ENCODE results near the gene ENPP1. TPM values are rescaled to one million over a fixed set of nuclear protein-coding genes. Genes with fewer than 3 reads are reported as not detected.

The ENPP1 gene
- total and polyA plus RNA-seq, 2 donors (not counting 3 experiments of a cell fraction or from before 2014, with no cell fraction given), result 0.36 to 1.4 TPM

GRCh38 chr6:131877999-131878789 lies 70.4 kb downstream of the ENPP1 start:
- H3K27me3 ChIP-seq (ENCODE audit: control insufficient read depth in 2 of 2, insufficient read depth in 2 of 2, low read length in 2 of 2), result no peaks in the 10 kb centered on the region
- ChIA-PET CTCF (no interaction called here), POLR2A (no interaction called here)
- no peak for DNase-seq (ENCODE audit: low read depth, low spot score)
- H2AFZ ChIP-seq (ENCODE audit: low read depth, low read length), result no peak overlapping the region
- dilution Hi-C loops (cut with MboI; ENCODE audit: extremely low pct_ligation_motif_present, low sequenced_read_pairs), result no loop called here
- FAIRE-seq, result no peak
- intact Hi-C loops (cut with micrococcal nuclease), result no loop called here
- no peak overlapping the region for H3K4me3 ChIP-seq (replicated peaks in 1 of 3; ENCODE audit: insufficient read depth in 1 of 3, low read depth in 1 of 3, low read length in 3 of 3)
- no peaks in the 10 kb centered on the region for H4K20me1 ChIP-seq (replicated peaks; ENCODE audit: control insufficient read depth, extremely low read depth, insufficient read depth, low read length)
- BruUV-seq (replicated peaks), result no TSS peak
- H3K79me2 ChIP-seq (ENCODE audit: control insufficient read depth, insufficient read depth, low read length), result no peaks in the 10 kb centered on the region
- TF ChIP-seq MAX (IDR thresholded peaks at IDR 0.05; ENCODE audit: insufficient read depth, insufficient read length), result no peak
- no peak for TF ChIP-seq CTCF (IDR thresholded peaks at IDR 0.05; ENCODE audit: extremely low read depth in 1 of 2, insufficient read depth in 1 of 2, low read depth in 1 of 2, low read length in 2 of 2)
- H3K36me3 ChIP-seq (ENCODE audit: control insufficient read depth in 2 of 2, extremely low read depth in 1 of 2, insufficient read depth in 2 of 2, low read length in 2 of 2), result no peaks in the 10 kb centered on the region
- no peak overlapping the region for H3K9ac ChIP-seq (replicated peaks; ENCODE audit: extremely low read depth, insufficient read depth, low read length)
- H3K27ac ChIP-seq (ENCODE audit: insufficient read depth, low read depth, low read length), result no peak overlapping the region
- H3K4me1 ChIP-seq (ENCODE audit: control insufficient read depth, extremely low read depth, insufficient read depth, low read length), result no peaks in the 10 kb centered on the region
- H3K9me1 ChIP-seq (replicated peaks; ENCODE audit: control insufficient read depth, extremely low read depth, insufficient read depth, low read length), result no peaks in the 10 kb centered on the region
- no peak overlapping the region for H3K4me2 ChIP-seq (ENCODE audit: insufficient read depth, low read length)
- no peaks in the 10 kb centered on the region for H3K9me3 ChIP-seq (replicated peaks; ENCODE audit: control insufficient read depth, insufficient read depth, low read length)

- H3K4me2 ChIP-seq (ENCODE audit: insufficient read depth, low read length), result no peak overlapping the region
- no peak overlapping the region for H2AFZ ChIP-seq (ENCODE audit: low read depth, low read length)
- H3K4me1 ChIP-seq (ENCODE audit: control insufficient read depth, extremely low read depth, insufficient read depth, low read length), result no peaks in the 10 kb centered on the region
- TF ChIP-seq MYC (IDR thresholded peaks at IDR 0.05; ENCODE audit: low read depth, low read length), result no peak
- TF ChIP-seq POLR2A (IDR thresholded peaks at IDR 0.05; ENCODE audit: low read depth, low read length), result no peak
- TF ChIP-seq GATA2 (IDR thresholded peaks at IDR 0.05; ENCODE audit: insufficient read depth, insufficient read length, low read depth, low read length), result no peak
- no peak for TF ChIP-seq JUN (IDR thresholded peaks at IDR 0.05; ENCODE audit: borderline replicate concordance, insufficient read depth, insufficient read length, low read depth)
- TF ChIP-seq MAX (IDR thresholded peaks at IDR 0.05; ENCODE audit: insufficient read depth, insufficient read length), result no peak
- no peak for TF ChIP-seq EZH2 (IDR thresholded peaks at IDR 0.05; ENCODE audit: borderline replicate concordance, low read depth, low read length, severe bottlenecking)
- no peak for TF ChIP-seq CTCF (IDR thresholded peaks at IDR 0.05; ENCODE audit: extremely low read depth in 1 of 2, insufficient read depth in 1 of 2, low read depth in 1 of 2, low read length in 2 of 2)
- no peak for TF ChIP-seq FOS (IDR thresholded peaks at IDR 0.05; ENCODE audit: borderline replicate concordance, insufficient read depth, low read length)
- no peak for TF ChIP-seq POLR2AphosphoS5 (IDR thresholded peaks at IDR 0.05; ENCODE audit: insufficient read depth, low read depth, low read length)
- no peaks in the 10 kb centered on the region for H3K36me3 ChIP-seq (ENCODE audit: control insufficient read depth in 2 of 2, extremely low read depth in 1 of 2, insufficient read depth in 2 of 2, low read length in 2 of 2)
- intact Hi-C loops (cut with micrococcal nuclease) (no loop called here), dilution Hi-C loops (cut with MboI; ENCODE audit: extremely low pct_ligation_motif_present, low sequenced_read_pairs) (no loop called here)
- H3K79me2 ChIP-seq (ENCODE audit: control insufficient read depth, insufficient read depth, low read length), result no peaks in the 10 kb centered on the region
- H3K9me3 ChIP-seq (replicated peaks; ENCODE audit: control insufficient read depth, insufficient read depth, low read length), result no peaks in the 10 kb centered on the region
- H3K27me3 ChIP-seq (ENCODE audit: control insufficient read depth in 2 of 2, insufficient read depth in 2 of 2, low read length in 2 of 2), result no peaks in the 10 kb centered on the region
- POLR2A ChIA-PET, result no interaction called here
- CTCF ChIA-PET, result interaction anchor here (1.4 kb wide), 2 partner anchors 14 to 188 kb away, joined by 4 read pairs; no protein-coding TSS in a partner anchor
- no peaks in the 10 kb centered on the region for H4K20me1 ChIP-seq (replicated peaks; ENCODE audit: control insufficient read depth, extremely low read depth, insufficient read depth, low read length)
- no peaks in the 10 kb centered on the region for H3K9me1 ChIP-seq (replicated peaks; ENCODE audit: control insufficient read depth, extremely low read depth, insufficient read depth, low read length)
- BruUV-seq (replicated peaks), result no TSS peak
- H3K27ac ChIP-seq (ENCODE audit: insufficient read depth, low read depth, low read length), result no peak overlapping the region
- H3K9ac ChIP-seq (replicated peaks; ENCODE audit: extremely low read depth, insufficient read depth, low read length), result no peak overlapping the region
- DNase-seq (ENCODE audit: low read depth, low spot score), result no peak
- no peak overlapping the region for H3K4me3 ChIP-seq (replicated peaks in 1 of 3; ENCODE audit: insufficient read depth in 1 of 3, low read depth in 1 of 3, low read length in 3 of 3)
- FAIRE-seq, result no peak
Observed at GRCh38 chr6:131883016-131883415, 75.2 kb downstream of the ENPP1 start.
